ENCODE data around the gene CPE.
"Not testable (repeated sequence)": the region's sequence is repeated elsewhere in the genome, so short reads cannot be mapped to it uniquely, and the experiment has no call there.

Gene CPE

GRCh38 chr4:165478260-165478659 is 99.5 kb downstream of the CPE start:
- no peak for DNase-seq (ENCODE audit: low spot score)
- TF ChIP-seq CTCF (IDR thresholded peaks at IDR 0.05) = no peak
- no peak overlapping the region for H3K4me3 ChIP-seq
- H3K27ac ChIP-seq = no peak overlapping the region

GRCh38 chr4:165481053-165481835 is 102.4 kb downstream of the CPE start:
- no peak overlapping the region for H3K4me3 ChIP-seq
- no peak for DNase-seq (ENCODE audit: low spot score)
- TF ChIP-seq CTCF (IDR thresholded peaks at IDR 0.05) = no peak
- H3K27ac ChIP-seq = no peak overlapping the region

GRCh38 chr4:165489786-165490185 is 111.0 kb downstream of the CPE start:
- DNase-seq (ENCODE audit: low spot score) = no peak
- H3K27ac ChIP-seq = no peak overlapping the region
- no peak overlapping the region for H3K4me3 ChIP-seq
- TF ChIP-seq CTCF (IDR thresholded peaks at IDR 0.05) = no peak

GRCh38 chr4:165492583-165492982 is 113.8 kb downstream of the CPE start:
- DNase-seq (ENCODE audit: low spot score); H3K4me3 ChIP-seq; H3K27ac ChIP-seq: not testable (repeated sequence)

- TF ChIP-seq CTCF (IDR thresholded peaks at IDR 0.05) = no peak
- Histone ChIP-seq H3K4me3 (no peak overlapping the region), H3K27ac (no peak overlapping the region)
- DNase-seq (ENCODE audit: low spot score) = no peak
Observed at GRCh38 chr4:165493359-165493758, 114.6 kb downstream of the CPE start.

GRCh38 chr4:165502916-165503907 is 124.4 kb downstream of the CPE start:
- peak overlapping the region in 1 of 2 donors; percentile 71 for H3K27ac ChIP-seq
- H3K4me3 ChIP-seq = no peak overlapping the region
- no peak for DNase-seq (ENCODE audit: low spot score)
- no peak for TF ChIP-seq CTCF (IDR thresholded peaks at IDR 0.05)

- no peak for DNase-seq (ENCODE audit: low spot score)
- Histone ChIP-seq H3K27ac (peak overlapping the region in 1 of 2 donors; percentile 71), H3K4me3 (no peak overlapping the region)
- no peak for TF ChIP-seq CTCF (IDR thresholded peaks at IDR 0.05)
Observed at GRCh38 chr4:165504184-165504583, 125.4 kb downstream of the CPE start.
